HepG2 (cell line): ENCODE measurements around the gene NFX1. TPM values are rescaled to one million over a fixed set of nuclear protein-coding genes. Genes with fewer than 3 reads are reported as not detected.

Experiments
- ARHGAP35 ChIP-seq: sonication (generic); formaldehyde crosslinking; IDR thresholded peaks from 2 replicates; pipeline ENCODE4 v1.9.0; 2022; ENCODE audit warnings: mild to moderate bottlenecking, inconsistent platforms, moderate library complexity, missing genetic modification reagents, borderline replicate concordance
- ATM ChIP-seq: fragments of 450-650 bp; IDR thresholded peaks from 2 replicates; pipeline ENCODE4 v1.7.1; 2017; ENCODE audit warnings: mild to moderate bottlenecking, borderline replicate concordance
- BATF2 ChIP-seq: sonication (generic); formaldehyde crosslinking; IDR thresholded peaks from 2 replicates; pipeline ENCODE4 v1.8.0; 2022; ENCODE audit warnings: mild to moderate bottlenecking, missing genetic modification reagents, moderate library complexity
- CBFB ChIP-seq: sonication (generic); formaldehyde crosslinking; IDR thresholded peaks from 2 replicates; pipeline ENCODE4 v1.4.0; 2020; ENCODE audit warnings: missing genetic modification reagents
- HDAC2 ChIP-seq: sonication (generic); formaldehyde crosslinking; IDR thresholded peaks from 2 replicates; pipeline ENCODE4 v1.4.0; 2020; ENCODE audit warnings: missing genetic modification reagents
- JDP2 ChIP-seq: sonication (generic); formaldehyde crosslinking; IDR thresholded peaks from 2 replicates; pipeline ENCODE4 v1.8.1; 2022; ENCODE audit warnings: missing genetic modification reagents, borderline replicate concordance
- MTF1 ChIP-seq: sonication (generic); formaldehyde crosslinking; IDR thresholded peaks from 2 replicates; pipeline ENCODE4 v1.5.0; 2020; ENCODE audit warnings: missing genetic modification reagents
- NFAT5 ChIP-seq: sonication (generic); formaldehyde crosslinking; IDR thresholded peaks from 2 replicates; pipeline ENCODE4 v1.4.0; 2020; ENCODE audit warnings: missing genetic modification reagents
- NR2F6 ChIP-seq, 2 experiments: IDR thresholded peaks; 2 replicates each; pipeline ENCODE4 v1.6.1; 2016; ENCODE audit warnings: antibody characterized with exemption in 1 of 2, mild to moderate bottlenecking in 1 of 2
- POGK ChIP-seq: sonication (generic); formaldehyde crosslinking; conservative IDR thresholded peaks from 2 replicates; pipeline ENCODE4 v1.8.0; 2022; ENCODE audit warnings: mild to moderate bottlenecking, moderate library complexity, missing genetic modification reagents
- RFX3 ChIP-seq: IDR thresholded peaks from 2 replicates; pipeline ENCODE4 v1.6.1; 2016; ENCODE audit warnings: missing biosample characterization, missing genetic modification reagents
- SALL2 ChIP-seq: sonication (generic); formaldehyde crosslinking; IDR thresholded peaks from 2 replicates; pipeline ENCODE4 v1.8.1; 2023; ENCODE audit warnings: mild to moderate bottlenecking, missing genetic modification reagents, inconsistent platforms
- SP1 ChIP-seq, 2 experiments: fragments of 450-650 bp in 1 of 2; sonication (generic) in 1 of 2; formaldehyde crosslinking in 1 of 2; IDR thresholded peaks; 2 replicates each; pipeline versions ENCODE4 v1.4.0 to v1.6.1; 2016 to 2020; ENCODE audit warnings: missing genetic modification reagents in 1 of 2
- ZBTB46 ChIP-seq: sonication (generic); formaldehyde crosslinking; IDR thresholded peaks from 2 replicates; pipeline ENCODE4 v1.4.0; 2020; ENCODE audit warnings: mild to moderate bottlenecking, missing genetic modification reagents, borderline replicate concordance
- ZNF12 ChIP-seq: sonication (generic); formaldehyde crosslinking; IDR thresholded peaks from 2 replicates; pipeline ENCODE4 v1.5.0; 2020; ENCODE audit warnings: missing genetic modification reagents
- ZNF232 ChIP-seq: sonication (generic); formaldehyde crosslinking; IDR thresholded peaks from 2 replicates; pipeline ENCODE4 v1.4.0; 2020; ENCODE audit warnings: missing genetic modification reagents, borderline replicate concordance
- ZNF251 ChIP-seq: sonication (generic); formaldehyde crosslinking; IDR thresholded peaks from 2 replicates; pipeline ENCODE4 v1.9.0; 2021; ENCODE audit warnings: mild to moderate bottlenecking, missing genetic modification reagents
- ZNF263 ChIP-seq: sonication (generic); formaldehyde crosslinking; IDR thresholded peaks from 2 replicates; pipeline ENCODE4 v1.4.0; 2020; ENCODE audit warnings: missing genetic modification reagents
- ZNF546 ChIP-seq: sonication (generic); formaldehyde crosslinking; conservative IDR thresholded peaks from 2 replicates; pipeline ENCODE4 v1.8.1; 2023; ENCODE audit warnings: mild to moderate bottlenecking, missing genetic modification reagents
- ZNF615 ChIP-seq: sonication (generic); formaldehyde crosslinking; IDR thresholded peaks from 2 replicates; pipeline ENCODE4 v1.5.0; 2020; ENCODE audit warnings: mild to moderate bottlenecking, missing genetic modification reagents, borderline replicate concordance
- ZNF878 ChIP-seq: sonication (generic); formaldehyde crosslinking; IDR thresholded peaks from 2 replicates; pipeline ENCODE4 v1.8.1; 2023; ENCODE audit warnings: mild to moderate bottlenecking, missing genetic modification reagents, moderate library complexity
- polyA plus RNA-seq, 8 experiments: library from polyadenylated mRNA; depleted of rRNA in 3 of 8; stranded (reverse) in 7 of 8; unstranded in 1 of 8; fragments of >200 nt; fragmentation: Illumina TruSeq in 4 of 8; extraction: Trizol in 4 of 8; gene quantifications; 2 replicates each; pipeline versions ENCODE4 v1.2.1 to v1.2.3, GENCODE V29; 2011 to 2016; ENCODE audit warnings: low read depth in 4 of 8, missing spikeins in 1 of 8, mixed read lengths in 1 of 8; ENCODE audit not compliant: insufficient read depth in 1 of 8
- total RNA-seq, 5 experiments: library from RNA; depleted of rRNA; stranded (reverse); fragments of >200 nt; fragmentation: Illumina TruSeq; extraction: Trizol; gene quantifications; 2 replicates each; pipeline ENCODE4 v1.2.3, GENCODE V29; 2016; ENCODE audit warnings: low read depth in 1 of 5

The NFX1 gene
- total and polyA plus RNA-seq, 2 of the 13 experiments (the other 11 are each of a cell fraction or from before 2014, with no cell fraction given): 23.9 to 27.5 TPM

- TF ChIP-seq ZNF232 (CRISPR knock-in tag) (peak; percentile 13; the same call in 1 of the 2 replicates), SALL2 (peak; percentile 73), ZNF263 (CRISPR knock-in tag) (peak; percentile 2; the same call in 1 of the 2 replicates), HDAC2 (CRISPR knock-in tag) (no peak), RFX3 (CRISPR knock-in tag) (no peak), ARHGAP35 (CRISPR knock-in tag) (no peak), ATM (no peak), POGK (0 out of 2 replicates have a peak, but pooled peaks have one; percentile 37), NR2F6 (IDR thresholded peaks at IDR 0.05) (no peak), NR2F6 (CRISPR knock-in tag; IDR thresholded peaks at IDR 0.05) (no peak), ZBTB46 (CRISPR knock-in tag) (no peak), JDP2 (no peak), SP1 (IDR thresholded peaks at IDR 0.05) (no peak), SP1 (CRISPR knock-in tag; IDR thresholded peaks at IDR 0.05) (0 out of 2 replicates have a peak, but pooled peaks have one; percentile 39), ZNF546 (CRISPR knock-in tag) (0 out of 2 replicates have a peak, but pooled peaks have one; percentile 11), ZNF251 (CRISPR knock-in tag) (no peak), MTF1 (CRISPR knock-in tag) (no peak), ZNF12 (CRISPR knock-in tag) (no peak), ZNF878 (no peak), BATF2 (CRISPR knock-in tag) (no peak), NFAT5 (CRISPR knock-in tag) (peak; percentile 82; the same call in 1 of the 2 replicates), ZNF615 (CRISPR knock-in tag) (no peak), CBFB (CRISPR knock-in tag) (no peak)
These were observed 25.7 kb upstream of the NFX1 start, which contains the start of the genes BAG1 and CHMP5 (continued) for GRCh38 chr9:33264473-33265177.
